Neuronal stem cell (in vitro differentiated cells): ENCODE results near the gene ABCC10.
A peak's percentile ranks its signal among the peaks of the same experiment; 100 is the strongest.
"Not testable (repeated sequence)": the region's sequence is repeated elsewhere in the genome, so short reads cannot be mapped to it uniquely, and the experiment has no call there.

Source experiments
- DNase-seq: peaks from one replicate; pipeline ENCODE4 v3.0.0-alpha.2; 2013; ENCODE audit warnings: low spot score
- H2AFZ ChIP-seq: one replicate; pipeline ENCODE4 v1.6.1; 2013; ENCODE audit warnings: mild to moderate bottlenecking, low read length, inconsistent platforms
- H2AK5ac ChIP-seq: 2 replicates; pipeline ENCODE4 v1.6.1; 2013; ENCODE audit warnings: low read depth, mild to moderate bottlenecking, inconsistent platforms, low read length, moderate library complexity, mixed read lengths
- H2BK120ac ChIP-seq: 2 replicates; pipeline ENCODE4 v1.6.1; 2013; ENCODE audit warnings: low read depth, mild to moderate bottlenecking, inconsistent platforms, low read length, moderate library complexity, mixed read lengths
- H2BK12ac ChIP-seq: one replicate; pipeline ENCODE4 v1.6.1; 2013; ENCODE audit warnings: low read length, inconsistent platforms
- H2BK15ac ChIP-seq: 2 replicates; pipeline ENCODE4 v1.6.1; 2013; ENCODE audit warnings: mild to moderate bottlenecking, low read length, inconsistent platforms, mixed read lengths
- H2BK5ac ChIP-seq: one replicate; pipeline ENCODE4 v1.6.1; 2013; ENCODE audit warnings: inconsistent platforms, mild to moderate bottlenecking, low read length, moderate library complexity
- H3K14ac ChIP-seq: one replicate; pipeline ENCODE4 v1.6.1; 2013; ENCODE audit warnings: low read length, inconsistent platforms
- H3K18ac ChIP-seq: 2 replicates; pipeline ENCODE4 v1.6.1; 2013; ENCODE audit warnings: low read length, inconsistent platforms
- H3K23ac ChIP-seq: 2 replicates; pipeline ENCODE4 v1.6.1; 2013; ENCODE audit warnings: low read depth, mild to moderate bottlenecking, mixed read lengths, low read length, inconsistent platforms; ENCODE audit not compliant: poor library complexity
- H3K27ac ChIP-seq: replicated peaks from 3 replicates; pipeline ENCODE4 v1.5.1; 2013; ENCODE audit warnings: low read length, inconsistent platforms
- H3K27me3 ChIP-seq, 3 experiments: 2 replicates each; pipeline ENCODE4 v1.6.1; 2013; ENCODE audit warnings: low read length in 3 of 3, mild to moderate bottlenecking in 2 of 3, inconsistent platforms in 1 of 3, low read depth in 1 of 3, mixed read lengths in 1 of 3, moderate library complexity in 1 of 3; ENCODE audit not compliant: control insufficient read depth in 3 of 3, insufficient read depth in 3 of 3
- H3K36me3 ChIP-seq, 2 donors: replicated peaks in 1 of 2; 2 replicates each; pipeline ENCODE4 v1.6.1; 2013; ENCODE audit warnings: low read length in 2 of 2; ENCODE audit not compliant: control insufficient read depth in 2 of 2, insufficient read depth in 2 of 2
- H3K4ac ChIP-seq: 2 replicates; pipeline ENCODE4 v1.6.1; 2013; ENCODE audit warnings: inconsistent platforms, mild to moderate bottlenecking, low read length, moderate library complexity
- H3K4me1 ChIP-seq, 2 donors: 1 replicate in 1 of 2; 2 replicates in 1 of 2; pipeline ENCODE4 v1.6.1; 2013; ENCODE audit warnings: low read length in 2 of 2, low read depth in 1 of 2; ENCODE audit not compliant: control insufficient read depth in 2 of 2, insufficient read depth in 1 of 2
- H3K4me2 ChIP-seq: one replicate; pipeline ENCODE4 v1.6.1; 2013; ENCODE audit warnings: mild to moderate bottlenecking, low read length, inconsistent platforms; ENCODE audit not compliant: insufficient read depth, poor library complexity, severe bottlenecking
- H3K4me3 ChIP-seq, 2 donors: 2 replicates each; pipeline ENCODE4 v1.5.1; 2013; ENCODE audit warnings: low read length in 2 of 2, mild to moderate bottlenecking in 2 of 2, inconsistent platforms in 1 of 2, moderate library complexity in 1 of 2
- H3K79me1 ChIP-seq: one replicate; pipeline ENCODE4 v1.6.1; 2013; ENCODE audit warnings: low read depth, mild to moderate bottlenecking, inconsistent platforms, low read length, moderate library complexity
- H3K9ac ChIP-seq: one replicate; pipeline ENCODE4 v1.6.1; 2013; ENCODE audit warnings: mild to moderate bottlenecking, low read depth, low read length, inconsistent platforms; ENCODE audit not compliant: poor library complexity
- H3K9me3 ChIP-seq, 2 donors: replicated peaks in 1 of 2; 2 replicates each; pipeline versions ENCODE3 to v1.6.1; 2013; ENCODE audit warnings: low read length in 2 of 2, mild to moderate bottlenecking in 2 of 2, inconsistent platforms in 1 of 2, low read depth in 1 of 2, mixed read lengths in 1 of 2, moderate library complexity in 1 of 2; ENCODE audit not compliant: control insufficient read depth in 2 of 2, insufficient read depth in 1 of 2
- H4K8ac ChIP-seq: one replicate; pipeline ENCODE4 v1.6.1; 2013; ENCODE audit warnings: low read depth, mild to moderate bottlenecking, inconsistent platforms, low read length, moderate library complexity
- H4K91ac ChIP-seq: one replicate; pipeline ENCODE4 v1.6.1; 2013; ENCODE audit warnings: low read length, low read depth, mild to moderate bottlenecking, inconsistent platforms; ENCODE audit not compliant: poor library complexity
- WGBS, 2 donors: extraction: QIAGEN DNeasy Blood & Tissue Kit; methylation state at CpG; one replicate each; pipeline ENCODE4 v1.1.7; 2013; ENCODE audit warnings: missing lambda C conversion rate in 2 of 2, mixed read lengths in 1 of 2; ENCODE audit not compliant: insufficient read length in 2 of 2, insufficient replicate concordance in 1 of 2; ENCODE audit errors: extremely low coverage in 2 of 2; 5-methylcytosine and 5-hydroxymethylcytosine counted together

Gene ABCC10

GRCh38 chr6:43467265-43467664 is 39.9 kb downstream of the ABCC10 start:
- H3K9ac ChIP-seq, H3K14ac ChIP-seq, H2BK12ac ChIP-seq, H3K18ac ChIP-seq, H3K4me1 ChIP-seq, H3K9me3 ChIP-seq, H3K4ac ChIP-seq, H3K27ac ChIP-seq, H2BK5ac ChIP-seq, H3K79me1 ChIP-seq, H4K91ac ChIP-seq, H2BK120ac ChIP-seq, H2AK5ac ChIP-seq, H3K4me3 ChIP-seq, H3K23ac ChIP-seq, H3K36me3 ChIP-seq, H2BK15ac ChIP-seq, DNase-seq, H4K8ac ChIP-seq, H3K4me2 ChIP-seq: not testable (repeated sequence)
- no CpG with 5 or more reads among the region's 5 CpGs for WGBS, 2 donors
- peak overlapping the region; percentile 64 for H2AFZ ChIP-seq
- H3K27me3 ChIP-seq, result peaks cover 0 to 34% (median 0%) of the 10 kb centered on the region in 3 experiments

- no peak overlapping the region for H3K4ac ChIP-seq
Observed at GRCh38 chr6:43467752-43468151, 40.4 kb downstream of the ABCC10 start.

DNA sequence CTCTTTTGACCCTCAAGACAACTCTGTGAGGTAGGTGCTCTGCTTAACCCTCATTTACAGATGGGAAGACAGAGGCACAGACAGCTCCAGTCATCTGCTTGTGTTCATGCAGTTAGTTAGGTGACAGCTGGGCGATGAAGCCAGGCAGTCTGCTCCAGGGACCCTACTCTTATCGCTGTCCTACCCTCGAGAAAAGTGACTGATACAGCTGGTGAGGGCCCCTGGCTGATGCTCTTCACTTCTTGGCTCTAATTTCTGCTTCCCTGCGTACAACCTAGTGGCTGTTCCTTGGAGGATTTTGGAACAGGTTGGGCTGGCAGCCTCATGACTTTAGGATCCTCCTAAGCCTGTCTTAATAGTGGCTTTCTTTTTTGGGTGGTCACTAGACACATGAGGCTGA is 40.9 kb downstream of the ABCC10 start:
- Histone ChIP-seq H3K4me3 (no peak overlapping the region), H2BK12ac (no peak overlapping the region), H3K4ac (no peak overlapping the region), H2BK5ac (no peak overlapping the region), H3K4me2 (no peak overlapping the region), H3K18ac (no peak overlapping the region), H3K23ac (no peak overlapping the region), H2BK15ac (no peak overlapping the region), H3K36me3 (no peaks in the 10 kb centered on the region), H4K91ac (no peak overlapping the region), H2AK5ac (no peak overlapping the region), H2BK120ac (no peak overlapping the region), H3K9ac (no peak overlapping the region), H3K9me3 (peaks cover 0 to 2% of the 10 kb centered on the region in 2 donors), H3K14ac (no peak overlapping the region), H3K27ac (no peak overlapping the region), H4K8ac (no peak overlapping the region), H3K27me3 (peaks cover 0 to 26% (median 0%) of the 10 kb centered on the region in 3 experiments), H3K79me1 (no peaks in the 10 kb centered on the region), H2AFZ (peak overlapping the region; percentile 86), H3K4me1 (peaks cover 9% of the 10 kb centered on the region in 2 donors)
- DNase-seq, result no peak
- no CpG with 5 or more reads among the region's 4 CpGs for WGBS, 2 donors

More at GRCh38 chr6:43467752-43468151, 40.4 kb downstream of the ABCC10 start:
- Histone ChIP-seq H2BK5ac (no peak overlapping the region), H4K8ac (no peak overlapping the region), H3K9ac (no peak overlapping the region), H2AK5ac (no peak overlapping the region), H2AFZ (peak overlapping the region; percentile 23), H3K18ac (no peak overlapping the region), H3K4me2 (no peak overlapping the region), H3K27ac (no peak overlapping the region), H4K91ac (no peak overlapping the region), H3K23ac (no peak overlapping the region), H3K27me3 (peaks cover 0 to 30% (median 0%) of the 10 kb centered on the region in 3 experiments), H3K14ac (no peak overlapping the region), H3K4me1 (peaks cover 9% of the 10 kb centered on the region in 2 donors), H2BK12ac (no peak overlapping the region), H2BK120ac (no peak overlapping the region), H2BK15ac (no peak overlapping the region), H3K36me3 (no peaks in the 10 kb centered on the region), H3K9me3 (peaks cover 0 to 2% of the 10 kb centered on the region in 2 donors), H3K4me3 (no peak overlapping the region), H3K79me1 (no peaks in the 10 kb centered on the region)
- DNase-seq, result no peak
- WGBS, 2 donors, result no CpG with 5 or more reads among the region's 4 CpGs

DNA sequence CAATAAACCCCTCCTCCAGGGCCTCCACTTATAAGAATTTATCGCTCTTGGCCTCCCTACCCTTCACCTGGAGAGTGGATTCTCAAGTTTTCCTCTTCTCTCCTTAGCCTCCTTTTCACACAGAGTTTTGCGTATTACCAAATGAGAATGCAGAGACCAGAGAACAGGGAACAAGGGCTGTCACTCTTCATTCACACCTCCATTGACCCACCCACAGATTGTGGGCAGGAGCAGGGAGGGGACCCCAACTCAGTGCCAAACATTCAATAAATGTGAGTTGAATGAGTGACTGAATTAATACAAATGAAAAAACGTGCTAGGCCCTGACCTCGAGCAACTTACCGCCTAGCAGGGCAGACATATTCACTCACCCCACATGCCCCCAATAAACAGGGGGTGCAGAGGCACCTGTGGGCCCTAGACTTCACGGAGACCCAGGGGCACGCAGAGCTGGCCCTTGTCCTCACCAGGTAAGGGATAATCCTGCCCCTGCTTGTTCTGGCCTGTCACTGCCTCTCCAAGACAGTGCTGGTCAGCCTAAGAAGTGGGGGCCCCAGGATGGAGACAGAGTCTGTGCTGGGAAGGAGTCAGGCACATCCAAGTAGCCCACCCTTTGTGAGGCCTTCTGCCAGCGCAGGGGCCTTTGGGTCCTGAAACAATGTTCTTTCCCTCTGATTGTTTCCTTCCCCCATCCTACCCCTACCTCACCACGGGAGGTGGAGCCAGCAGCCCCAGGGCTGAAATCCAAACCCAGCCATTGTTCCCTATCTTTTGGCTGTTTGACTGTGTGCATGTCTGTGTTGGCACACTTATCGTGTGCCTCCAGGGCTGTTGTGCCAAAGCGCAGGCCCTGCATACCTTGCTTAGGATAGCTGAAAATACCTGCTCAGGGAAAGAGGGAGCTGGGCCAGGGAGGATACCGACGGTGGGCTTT is 41.7 kb downstream of the ABCC10 start:
- Histone ChIP-seq H4K8ac (peak overlapping the region; percentile 66), H3K4me2 (no peak overlapping the region), H4K91ac (no peak overlapping the region), H3K18ac (peak overlapping the region; percentile 76), H2BK12ac (no peak overlapping the region), H2AFZ (peak overlapping the region; percentile 86), H3K36me3 (no peaks in the 10 kb centered on the region), H2BK120ac (peak overlapping the region; percentile 11), H3K4ac (no peak overlapping the region), H3K23ac (no peak overlapping the region), H3K9me3 (peaks cover 0 to 2% of the 10 kb centered on the region in 2 donors), H3K27me3 (peaks cover 0 to 23% (median 0%) of the 10 kb centered on the region in 3 experiments), H3K4me3 (no peak overlapping the region), H3K27ac (no peak overlapping the region), H3K9ac (no peak overlapping the region), H2BK15ac (peak overlapping the region; percentile 22), H2BK5ac (peak overlapping the region; percentile 45), H3K79me1 (no peaks in the 10 kb centered on the region), H3K14ac (no peak overlapping the region), H2AK5ac (no peak overlapping the region), H3K4me1 (peaks cover 9% of the 10 kb centered on the region in 2 donors)
- WGBS, 2 donors, result no CpG with 5 or more reads among the region's 13 CpGs
- DNase-seq, result no peak
